NCI-H2029 treated with DMSO at 0.1 percent for 48 hours (cell line): ENCODE measurements around the gene PDE3B.
A peak's percentile ranks its signal among the peaks of the same experiment; 100 is the strongest.
"Not testable (repeated sequence)": the region's sequence is repeated elsewhere in the genome, so short reads cannot be mapped to it uniquely, and the experiment has no call there.

Source experiments
- DNase-seq: peaks from one replicate; lab custom pipeline; 2025; lab: John Stamatoyannopoulos, UW

The PDE3B gene

DNA sequence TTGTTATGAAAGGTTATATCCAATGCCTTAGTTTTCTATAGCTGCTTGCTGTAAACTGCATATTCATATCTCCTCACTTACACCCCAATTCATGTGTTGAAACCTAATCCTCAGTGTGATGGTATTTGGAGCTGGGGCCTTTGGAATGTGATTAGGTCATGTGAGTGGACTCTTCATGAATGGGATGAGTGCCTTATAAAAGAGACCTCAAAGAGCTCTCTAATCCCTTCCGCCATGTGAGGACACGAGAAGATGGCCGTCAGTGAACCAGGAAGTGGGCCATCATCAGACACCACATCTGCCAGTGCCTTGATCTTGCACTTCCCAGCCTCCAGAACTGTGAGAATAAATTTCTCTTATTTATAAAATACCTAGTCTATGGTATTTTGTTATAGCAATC lies 169.2 kb downstream of the PDE3B start:
- DNase-seq = no peak

DNA sequence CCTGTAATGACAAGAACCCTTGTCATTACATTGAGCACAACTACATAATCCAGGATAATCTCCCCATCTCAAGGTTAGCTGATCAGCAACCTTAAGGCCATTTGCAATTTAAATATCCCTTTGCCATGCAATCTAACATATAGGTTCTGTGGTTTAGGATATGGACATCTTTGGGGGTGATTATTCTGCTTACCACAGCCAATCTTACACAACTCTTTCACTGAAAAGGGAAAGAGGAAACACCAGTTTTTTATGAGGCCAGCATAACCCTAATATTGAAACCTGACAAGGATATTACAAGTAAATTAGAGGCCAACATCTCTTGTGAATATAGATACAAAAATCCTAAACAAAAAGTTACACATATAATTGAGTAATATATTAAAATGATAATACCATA lies 169.9 kb downstream of the PDE3B start:
- DNase-seq = no peak

DNA sequence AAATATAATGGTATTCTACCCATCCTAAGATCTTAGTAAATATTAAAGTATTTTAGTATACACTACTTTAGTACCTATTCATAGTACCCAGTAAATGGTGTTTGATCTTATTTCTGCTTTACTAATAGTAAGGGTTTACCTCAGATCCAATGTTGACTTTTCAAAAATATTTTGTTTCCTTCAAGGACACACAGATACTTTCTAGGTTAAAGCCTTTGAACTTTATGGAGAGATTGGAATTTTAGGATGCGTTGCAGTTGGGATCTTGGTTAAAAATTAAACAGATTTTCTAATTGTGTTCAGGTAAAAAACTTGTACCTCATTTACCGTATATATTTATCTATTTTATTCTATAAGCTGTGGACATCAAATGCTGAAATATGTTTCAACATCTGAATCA lies 175.2 kb downstream of the PDE3B start:
- DNase-seq = no peak

DNA sequence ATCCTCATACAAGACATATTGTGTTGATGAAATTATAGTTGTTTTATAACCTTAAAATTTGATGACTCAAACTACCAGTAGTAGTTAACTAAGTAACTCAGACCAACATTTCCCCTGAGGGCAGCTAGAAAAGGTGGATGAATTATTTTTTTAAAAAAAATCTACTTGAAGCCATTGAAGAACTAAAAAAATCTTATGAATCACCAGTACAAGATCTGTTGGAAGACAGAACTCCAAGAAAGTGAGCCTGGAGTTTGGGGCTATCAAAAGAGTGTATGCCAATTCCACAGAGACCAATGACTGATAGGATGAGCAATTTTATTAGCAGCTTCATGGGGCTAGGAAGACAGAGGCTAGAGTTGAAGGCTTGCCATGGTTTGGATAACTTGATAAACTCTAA lies 176.0 kb downstream of the PDE3B start:
- no peak for DNase-seq

DNA sequence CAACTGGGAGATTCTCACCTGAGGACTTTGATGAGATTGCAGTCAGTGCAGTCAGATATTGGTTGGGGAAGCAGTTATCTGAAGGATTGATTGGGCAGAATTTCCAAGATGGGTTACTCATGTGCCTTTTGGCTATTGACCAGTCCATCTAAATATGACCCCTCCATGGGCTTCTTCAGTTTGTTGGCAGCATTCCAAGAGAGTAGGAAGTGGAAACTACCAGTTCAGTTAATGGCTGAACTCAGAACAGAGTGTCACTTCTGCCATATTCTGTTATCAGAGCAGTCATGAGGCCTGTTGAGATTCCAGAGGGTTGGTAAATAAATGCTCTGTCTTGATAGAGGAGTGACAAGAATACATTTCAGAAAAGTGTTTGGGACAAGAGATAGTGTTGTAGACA lies 177.4 kb downstream of the PDE3B start:
- no peak for DNase-seq

DNA sequence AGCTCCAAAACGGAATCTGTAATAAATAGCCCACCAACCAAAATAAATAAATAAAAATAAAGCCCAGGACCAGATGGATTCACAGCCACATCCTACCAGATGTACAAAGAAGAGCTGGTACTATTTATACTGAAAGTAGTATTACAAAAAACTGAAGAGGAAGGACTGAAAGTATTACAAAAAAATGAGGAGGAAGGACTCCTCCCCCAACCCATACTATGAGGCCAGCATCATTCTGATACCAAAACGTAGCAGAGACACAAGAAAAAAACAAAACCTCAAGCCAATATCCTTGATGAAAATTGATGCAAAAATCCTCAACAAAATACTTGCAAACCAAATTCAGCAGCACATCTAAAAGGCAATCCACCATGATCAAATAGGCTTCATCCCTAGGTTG lies 183.0 kb downstream of the PDE3B start:
- DNase-seq = no peak

DNA sequence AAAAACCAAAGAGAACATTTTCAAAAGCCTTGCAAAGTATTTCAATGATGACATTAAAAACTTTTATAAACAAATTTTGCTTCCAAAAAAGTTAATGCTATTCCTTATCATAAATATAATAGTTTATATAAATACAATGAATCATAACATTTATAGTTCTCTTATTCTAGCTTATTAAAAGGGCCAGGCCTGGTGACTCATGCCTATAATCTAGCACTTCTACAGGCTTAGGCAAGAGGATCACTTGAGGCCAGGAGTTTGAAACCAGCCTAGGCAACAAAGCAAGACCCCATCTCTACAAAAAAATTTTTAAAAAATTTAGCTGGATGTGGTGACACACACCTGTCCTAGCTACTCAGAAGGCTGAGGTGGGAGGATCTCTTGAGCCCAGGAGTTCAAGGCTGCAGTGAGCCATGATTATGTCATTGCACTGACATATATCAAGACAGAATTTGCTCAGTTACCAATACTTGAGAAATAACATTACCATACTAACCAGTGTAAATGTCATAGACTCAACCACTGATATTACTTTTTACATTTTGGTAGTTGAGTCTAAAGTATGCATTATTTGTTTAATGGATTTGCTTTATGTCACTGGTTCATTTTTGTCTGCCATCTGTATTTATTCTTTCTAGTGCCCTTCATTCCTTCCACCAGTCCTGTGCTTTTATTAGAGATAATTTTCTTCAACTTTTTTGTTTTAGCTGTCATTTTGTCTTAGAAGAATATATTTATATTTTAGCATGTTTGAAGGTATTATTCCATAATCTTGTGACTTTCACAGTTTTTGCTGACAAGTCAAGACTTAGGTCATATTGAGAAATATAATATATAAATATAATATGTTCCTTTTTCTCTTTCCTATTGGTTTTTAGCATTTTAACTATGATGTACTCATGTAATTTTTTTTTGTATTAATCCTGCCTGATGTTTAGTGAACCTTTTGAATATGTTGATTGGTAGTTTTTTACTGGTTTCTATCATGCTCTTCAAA lies 192.2 kb downstream of the PDE3B start:
- no peak for DNase-seq

DNA sequence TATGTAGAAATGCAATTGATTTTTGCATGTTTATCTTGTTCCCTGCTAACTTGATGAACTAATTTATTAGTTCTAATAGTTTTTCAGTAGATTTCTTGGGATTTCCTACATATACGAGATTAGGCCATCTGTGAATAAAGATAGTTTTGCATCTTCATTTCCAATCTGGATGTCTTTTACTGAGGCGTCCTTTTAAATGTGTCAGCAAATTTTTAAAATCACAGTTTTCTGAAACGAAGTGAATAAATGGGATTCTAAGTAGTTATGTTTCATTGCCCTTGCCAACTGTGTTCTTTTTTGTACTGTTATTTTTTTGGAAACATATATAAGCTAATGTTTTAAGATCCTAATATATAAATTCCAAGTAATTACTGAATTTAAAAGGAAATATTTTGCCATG lies 198.4 kb downstream of the PDE3B start:
- no peak for DNase-seq

DNA sequence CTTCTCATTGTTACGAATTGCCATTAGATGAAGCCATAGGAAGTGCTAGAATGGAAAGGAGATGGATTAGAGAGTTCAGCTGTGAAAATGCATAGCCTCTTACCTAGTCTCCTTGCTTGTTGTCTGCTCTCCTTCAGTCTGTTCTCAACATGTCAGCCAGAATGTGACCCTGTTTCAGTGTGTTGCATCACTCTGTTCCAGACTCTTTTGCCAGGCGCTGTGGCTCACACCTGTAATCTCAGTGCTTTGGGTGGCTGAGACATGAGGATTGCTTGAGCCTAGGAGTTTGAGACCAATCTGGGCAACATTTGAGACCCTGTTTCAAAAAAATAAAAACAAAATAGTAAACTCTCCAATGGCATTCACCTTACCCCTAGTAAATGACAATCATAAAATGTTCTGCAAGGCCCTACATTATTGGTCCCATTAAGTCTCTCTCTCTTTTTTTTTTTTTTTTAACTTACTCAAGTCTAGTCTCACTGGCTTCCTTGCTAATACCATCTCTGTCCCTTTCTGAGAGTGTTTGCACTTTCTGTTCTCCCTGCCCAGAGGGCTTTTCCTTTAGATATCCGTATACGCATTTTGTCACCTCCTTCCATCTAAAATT lies 209.1 kb downstream of the PDE3B start:
- DNase-seq = no peak

DNA sequence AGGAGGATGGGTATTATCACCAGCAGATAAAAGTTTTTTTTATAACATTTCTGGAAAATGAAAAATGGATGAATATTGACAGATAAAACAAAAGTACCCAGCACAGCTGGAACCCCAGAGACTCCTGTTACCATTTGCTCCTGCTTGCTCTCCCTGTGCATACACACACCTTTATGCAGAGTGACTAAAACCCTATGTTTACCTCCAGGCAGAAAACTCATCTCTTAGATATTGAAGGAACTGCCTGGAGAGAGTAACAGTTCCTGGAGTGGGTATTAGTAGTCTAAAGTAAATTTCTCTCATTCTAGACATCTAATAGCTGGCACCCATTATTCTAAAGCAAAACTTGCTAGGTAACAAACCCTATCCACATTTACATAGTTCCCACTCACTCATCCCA lies 210.5 kb downstream of the PDE3B start:
- DNase-seq = no peak

DNA sequence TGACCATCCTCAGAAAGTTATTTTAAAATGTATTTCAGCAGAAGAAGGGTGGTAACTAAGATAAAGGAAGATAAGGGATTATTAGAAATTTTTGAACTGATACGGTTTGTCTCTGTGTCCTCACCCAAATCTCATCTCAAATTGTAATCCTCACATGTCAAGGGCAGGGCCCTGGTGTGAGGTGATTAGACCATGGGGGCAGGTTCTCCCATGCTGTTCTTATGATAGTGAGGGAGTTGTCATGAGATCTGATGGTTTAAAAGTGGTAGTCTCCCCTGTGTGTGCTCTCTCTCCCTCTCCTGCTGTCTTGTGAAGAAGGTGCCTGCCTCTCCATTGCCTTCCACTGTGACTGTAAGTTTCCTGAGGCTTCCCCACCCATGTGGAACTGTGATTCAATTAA lies 212.3 kb downstream of the PDE3B start:
- no peak for DNase-seq

DNA sequence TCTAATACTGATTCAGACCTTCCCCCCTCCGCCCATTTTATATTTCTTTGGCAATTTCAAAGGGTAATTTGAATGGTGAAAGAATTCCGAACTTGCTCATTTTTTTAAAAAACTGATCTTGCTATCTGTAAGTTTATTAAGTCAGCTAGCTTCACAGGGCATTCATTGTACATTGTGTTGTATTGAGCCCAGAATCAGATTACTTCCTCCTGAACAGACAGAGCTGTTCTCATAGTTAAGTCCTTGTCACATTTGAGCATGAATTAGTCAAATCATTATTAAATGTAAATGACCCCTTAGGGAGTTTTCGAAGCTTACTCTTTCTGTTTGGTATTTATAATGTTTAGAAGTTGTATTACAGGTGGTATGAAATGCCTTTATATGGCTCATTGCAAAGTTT lies 214.0 kb downstream of the PDE3B start:
- DNase-seq = no peak

DNA sequence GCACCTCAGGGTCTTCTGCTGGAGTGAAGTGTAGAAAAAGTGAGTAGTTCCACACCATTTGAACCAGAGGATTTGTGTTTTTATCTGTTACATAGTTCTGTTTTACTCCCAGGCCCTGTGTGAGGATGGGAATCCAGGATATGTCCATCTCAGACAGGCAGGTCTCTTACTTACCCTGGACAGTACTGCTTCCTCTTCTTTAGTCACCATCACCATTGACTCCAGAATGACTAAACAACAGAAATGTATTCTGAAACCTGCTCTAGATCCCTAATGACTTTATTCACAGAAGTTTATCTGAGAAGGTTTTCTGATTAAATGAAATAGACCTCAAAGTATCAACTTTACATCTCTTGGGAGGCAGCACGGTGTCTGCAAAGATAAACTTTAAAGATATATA lies 214.8 kb downstream of the PDE3B start:
- no peak for DNase-seq

DNA sequence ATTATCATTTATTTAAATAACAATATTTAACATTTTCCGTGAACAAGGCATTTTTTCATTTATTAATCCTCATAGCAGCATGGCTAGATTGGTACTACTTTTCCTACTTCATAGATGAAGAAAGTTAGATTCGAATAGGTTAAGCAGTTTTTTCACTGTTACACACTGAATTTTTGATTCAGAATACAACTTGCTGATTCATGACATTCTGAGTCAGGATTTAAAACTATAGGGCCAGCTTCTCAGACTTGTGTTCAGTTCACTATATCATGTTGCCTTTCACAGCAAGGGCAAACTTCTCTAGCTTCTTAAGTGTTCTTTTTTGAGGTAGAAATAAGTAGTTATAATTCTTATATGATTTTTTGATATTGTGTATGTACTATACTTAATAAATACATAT lies 216.9 kb downstream of the PDE3B start:
- no peak for DNase-seq

DNA sequence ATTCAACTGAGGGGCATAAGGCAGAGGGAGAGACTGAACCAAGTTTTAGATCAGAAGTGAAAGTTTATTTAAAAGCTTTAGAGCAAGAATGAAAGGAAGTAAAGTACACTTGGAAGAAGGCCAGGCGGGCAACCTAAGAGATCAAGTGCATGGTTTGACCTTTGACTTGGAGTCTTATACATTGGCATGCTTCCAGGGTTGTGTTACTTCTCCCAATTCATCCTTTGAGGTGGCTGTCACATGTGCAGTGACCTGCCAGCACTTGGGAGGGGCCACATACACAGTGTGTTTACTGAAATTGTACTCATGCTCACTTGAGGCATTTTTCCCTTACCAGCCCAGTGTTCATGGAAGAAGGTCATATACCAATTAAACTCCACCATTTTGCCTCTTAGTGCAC lies 218.1 kb downstream of the PDE3B start:
- peak; percentile 28 for DNase-seq

DNA sequence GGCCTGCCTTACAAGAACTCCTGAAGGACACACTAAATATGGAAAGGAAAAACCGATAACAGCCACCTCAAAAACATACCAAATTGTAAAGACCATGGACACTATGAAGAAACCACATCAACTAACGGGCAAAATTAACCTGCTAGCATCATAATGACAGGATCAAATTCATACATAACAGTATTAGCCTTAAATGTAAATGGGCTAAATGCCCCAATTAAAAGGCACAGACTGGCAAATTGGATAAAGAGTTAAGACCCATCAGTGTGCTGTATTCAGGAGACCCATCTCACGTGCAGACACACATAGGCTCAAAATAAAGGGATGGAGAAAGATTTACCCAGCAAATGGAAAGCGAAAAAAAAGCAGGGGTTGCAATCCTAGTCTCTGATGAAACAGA lies 220.2 kb downstream of the PDE3B start:
- not testable (repeated sequence) for DNase-seq

DNA sequence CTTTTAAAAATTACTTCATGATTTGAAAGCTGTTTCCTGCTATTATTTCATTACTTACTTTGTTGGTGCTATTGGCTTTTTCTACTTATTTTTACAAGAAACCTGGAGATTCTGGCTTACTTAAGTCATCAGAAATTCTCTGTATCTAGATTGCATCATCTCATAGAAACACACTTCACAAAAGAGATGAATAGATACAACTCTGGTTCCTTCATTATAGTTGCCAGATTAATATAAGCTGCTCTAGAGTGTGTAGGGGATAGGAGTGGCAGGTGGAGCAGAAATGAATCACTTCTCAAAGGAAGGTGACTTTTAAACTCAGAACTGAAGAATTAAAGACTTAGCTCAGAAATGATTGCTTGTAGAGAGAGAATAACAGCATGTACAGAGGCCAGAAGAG lies 228.4 kb downstream of the PDE3B start:
- DNase-seq = no peak

DNA sequence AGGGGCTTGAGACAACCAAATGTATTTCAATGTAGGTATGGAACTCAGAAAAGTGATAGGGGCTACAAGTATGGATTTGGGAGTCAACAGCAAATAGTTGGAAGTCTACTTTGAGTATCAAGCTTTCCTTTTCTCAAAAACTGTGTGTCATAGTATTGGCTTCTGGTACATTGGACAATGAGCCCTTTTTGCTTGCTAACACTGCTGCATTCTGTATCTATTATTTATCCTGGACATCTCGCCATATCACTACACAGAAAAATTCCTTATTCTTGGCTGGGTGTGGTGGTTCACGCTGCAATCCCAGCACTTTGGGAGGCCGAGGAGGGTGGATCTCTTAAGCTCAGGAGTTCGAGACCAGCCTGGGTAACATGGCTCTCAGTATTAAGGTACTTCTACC lies 230.0 kb downstream of the PDE3B start:
- DNase-seq = no peak

DNA sequence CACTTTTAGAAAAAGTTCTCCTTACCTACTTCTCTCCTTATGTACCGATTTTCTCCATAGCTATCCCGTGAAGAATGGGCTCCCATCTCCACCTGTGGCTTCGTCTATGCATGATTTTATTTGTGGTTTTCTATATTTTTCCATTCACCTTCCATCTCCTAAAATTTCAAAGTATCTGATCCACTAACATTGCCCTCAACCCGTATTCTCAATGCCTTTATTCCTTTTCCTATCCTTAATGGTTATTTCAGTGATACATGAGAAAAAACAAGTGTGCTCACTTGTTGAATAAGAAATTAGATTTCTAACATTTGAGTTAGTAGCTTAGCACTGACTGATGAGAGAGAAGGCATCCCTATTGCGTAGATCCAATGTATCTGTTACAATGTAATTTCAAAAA lies 231.6 kb downstream of the PDE3B start:
- DNase-seq = no peak

DNA sequence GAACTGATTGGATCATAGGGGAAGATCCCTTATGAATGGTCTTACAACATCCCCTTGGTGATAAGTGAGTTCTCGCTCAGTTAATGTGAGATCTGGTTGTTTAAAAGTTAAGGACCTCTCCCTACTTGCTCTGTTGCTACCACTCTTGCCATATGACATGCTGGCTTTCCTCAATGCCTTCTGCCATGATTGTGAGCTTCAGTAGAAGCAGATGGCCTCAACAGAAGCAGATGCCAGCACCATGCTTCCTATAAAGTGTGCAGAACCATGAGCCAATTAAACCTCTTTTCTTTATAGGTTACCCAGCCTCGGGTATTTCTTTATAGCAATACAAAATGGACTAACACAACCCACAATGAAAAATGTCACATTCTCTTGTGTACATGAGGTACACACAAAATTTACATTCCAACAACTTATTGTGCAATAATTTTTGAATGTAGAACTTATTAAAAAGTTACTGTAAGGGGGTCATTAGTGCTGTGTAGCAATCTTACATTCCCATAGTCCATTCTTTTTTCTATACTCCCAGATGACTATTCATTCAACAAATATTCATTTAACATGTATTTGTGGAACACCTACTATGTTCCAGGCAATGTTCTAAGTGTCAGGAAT lies 238.1 kb downstream of the PDE3B start:
- no peak for DNase-seq

DNA sequence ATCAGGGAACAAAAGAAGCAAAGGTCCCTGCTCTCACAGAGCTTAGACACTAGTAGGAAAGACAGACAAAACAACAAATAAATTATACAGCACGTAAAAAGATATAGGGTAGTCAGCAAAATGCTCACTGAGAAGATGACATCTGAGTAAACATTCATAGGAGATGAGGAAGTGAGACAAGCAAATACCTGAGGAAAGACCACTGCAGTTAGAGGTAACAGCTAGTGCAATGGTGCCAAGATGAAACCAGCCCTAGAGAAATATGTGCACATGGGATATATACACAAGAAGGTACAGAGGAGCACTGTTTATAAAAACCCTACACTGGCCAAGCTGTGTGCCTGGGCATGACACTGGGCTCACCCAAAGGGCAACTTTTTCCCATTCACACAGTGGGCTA lies 238.6 kb downstream of the PDE3B start:
- no peak for DNase-seq

DNA sequence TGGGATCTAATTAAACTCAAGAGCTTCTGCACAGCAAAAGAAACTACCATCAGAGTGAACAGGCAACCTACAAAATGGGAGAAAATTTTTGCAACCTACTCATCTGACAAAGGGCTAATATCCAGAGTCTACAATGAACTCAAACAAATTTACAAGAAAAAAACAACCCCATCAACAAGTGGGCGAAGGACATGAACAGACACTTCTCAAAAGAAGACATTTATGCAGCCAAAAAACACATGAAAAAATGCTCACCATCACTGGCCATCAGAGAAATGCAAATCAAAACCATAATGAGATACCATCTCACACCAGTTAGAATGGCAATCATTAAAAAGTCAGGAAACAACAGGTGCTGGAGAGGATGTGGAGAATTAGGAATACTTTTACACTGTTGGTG lies 240.1 kb downstream of the PDE3B start:
- not testable (repeated sequence) for DNase-seq

DNA sequence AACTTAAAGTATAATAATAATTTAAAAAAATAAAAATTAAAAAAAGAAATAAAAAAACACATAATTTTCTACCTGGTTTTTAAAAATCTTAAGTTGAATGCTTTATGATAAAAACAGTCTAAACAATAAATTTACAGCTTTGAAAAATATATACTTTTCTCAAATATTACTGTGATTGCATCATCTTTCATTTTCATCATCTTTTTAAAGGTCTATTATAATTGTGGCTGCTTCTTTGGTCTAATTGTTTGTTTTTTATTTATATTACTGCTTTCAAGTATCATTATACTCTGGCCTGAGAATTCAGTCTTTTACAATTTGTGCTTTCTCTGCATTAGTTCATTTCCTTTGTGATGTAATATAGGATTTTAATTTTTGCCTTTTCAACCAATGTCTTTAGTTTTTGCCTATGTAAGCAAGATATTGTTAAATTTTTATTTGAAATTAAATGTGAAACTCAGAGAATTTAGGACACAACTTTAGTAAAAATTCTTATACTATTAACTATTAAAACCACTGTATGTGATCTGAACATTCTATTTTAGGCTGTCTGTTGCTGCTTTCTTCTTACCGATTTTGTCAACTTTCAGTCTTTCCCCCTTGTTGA lies 241.2 kb downstream of the PDE3B start:
- DNase-seq = no peak
